ENCODE data around the gene MMP14. TPM values are rescaled to one million over a fixed set of nuclear protein-coding genes. Genes with fewer than 3 reads are reported as not detected.

MMP14 gene
- polyA plus RNA-seq, 4 donors: 137 to 349 (median 150) TPM

Other genes with a start within 250 kb of the MMP14 start
- 100 to 1,000 TPM; 197 to 302 (median 261) TPM for gene DAD1, start 247.4 kb upstream of the MMP14 start, polyA plus RNA-seq (ENCODE audit: insufficient read length in 4 of 4)
- gene ABHD4, start 238.3 kb upstream of the MMP14 start, polyA plus RNA-seq (ENCODE audit: insufficient read length in 4 of 4): 10 to 100 TPM; 30.1 to 48.4 (median 46.6) TPM
- under 1 TPM; 0.07 to 0.43 (median 0.18) TPM for gene OR6J1, start 192.2 kb upstream of the MMP14 start, polyA plus RNA-seq (ENCODE audit: insufficient read length in 4 of 4)
- 100 to 1,000 TPM; 106 to 144 (median 139) TPM for gene OXA1L, start 69.9 kb upstream of the MMP14 start, polyA plus RNA-seq (ENCODE audit: insufficient read length in 4 of 4)
- 100 to 1,000 TPM in 1 of 4 donors, 10 to 100 TPM in 2, 1 to 10 TPM in 1; 9.6 to 138 (median 77.1) TPM for gene SLC7A7, start 21.1 kb upstream of the MMP14 start, polyA plus RNA-seq (ENCODE audit: insufficient read length in 4 of 4)
- 100 to 1,000 TPM in 1 of 4 donors, 10 to 100 TPM in 3; 50.2 to 110 (median 73.4) TPM for gene MRPL52, start 6.7 kb upstream of the MMP14 start, polyA plus RNA-seq (ENCODE audit: insufficient read length in 4 of 4)
- gene LRP10, start 35.2 kb downstream of the MMP14 start, polyA plus RNA-seq (ENCODE audit: insufficient read length in 4 of 4): 10 to 100 TPM; 69.4 to 93.8 (median 78.1) TPM
- gene REM2, start 46.6 kb downstream of the MMP14 start, polyA plus RNA-seq (ENCODE audit: insufficient read length in 4 of 4): 1 to 10 TPM in 3 of 4 donors, under 1 TPM in 1; 0.87 to 2.0 (median 1.3) TPM
- 100 to 1,000 TPM; 103 to 137 (median 122) TPM for gene RBM23, start 82.6 kb downstream of the MMP14 start, polyA plus RNA-seq (ENCODE audit: insufficient read length in 4 of 4)
- 100 to 1,000 TPM in 3 of 4 donors, 10 to 100 TPM in 1; 89.7 to 154 (median 139) TPM for gene PRMT5, start 92.8 kb downstream of the MMP14 start, polyA plus RNA-seq (ENCODE audit: insufficient read length in 4 of 4)
- 10 to 100 TPM; 39.7 to 68.1 (median 58.2) TPM for gene HAUS4, start 120.5 kb downstream of the MMP14 start, polyA plus RNA-seq (ENCODE audit: insufficient read length in 4 of 4)
- 10 to 100 TPM; 47.7 to 100.0 (median 80.2) TPM for gene AJUBA, start 146.0 kb downstream of the MMP14 start, polyA plus RNA-seq (ENCODE audit: insufficient read length in 4 of 4)
- 10 to 100 TPM; 13.7 to 26.8 (median 19.1) TPM for gene C14orf93, start 173.6 kb downstream of the MMP14 start, polyA plus RNA-seq (ENCODE audit: insufficient read length in 4 of 4)
- gene PSMB5, start 198.3 kb downstream of the MMP14 start, polyA plus RNA-seq (ENCODE audit: insufficient read length in 4 of 4): 100 to 1,000 TPM; 183 to 222 (median 205) TPM
- gene PSMB11, start 205.6 kb downstream of the MMP14 start, polyA plus RNA-seq (ENCODE audit: insufficient read length in 4 of 4): not detected
- 10 to 100 TPM; 17.9 to 44.0 (median 29.7) TPM for gene CDH24, start 220.9 kb downstream of the MMP14 start, polyA plus RNA-seq (ENCODE audit: insufficient read length in 4 of 4)